Pancreas (tissue), 10 donors: ENCODE data around the gene FBXO38. TPM values are rescaled to one million over a fixed set of nuclear protein-coding genes. Genes with fewer than 3 reads are reported as not detected.

Experiments
- ATAC-seq, 4 donors: fragments of 200-7000 bp; cut with Tn5 transposase; one replicate each; pipeline versions ENCODE4 v1.8.0 to v1.9.1; 2020; ENCODE audit warnings: mild to moderate bottlenecking in 4 of 4, moderate library complexity in 4 of 4
- DNase-seq, 6 donors: peaks; one replicate each; pipeline ENCODE4 v3.0.0-alpha.2; 2020
- FAIRE-seq: peaks from 2 replicates; lab custom pipeline; 2012; peaks lifted over from hg19 to GRCh38; lab: Jason Lieb, UNC
- H3K27ac ChIP-seq, 4 donors: fragments of 200-600 bp; sonication (generic); 1 replicate in 3 of 4; 2 replicates in 1 of 4; pipeline versions ENCODE4 v1.5.0 to v1.8.0; 2020
- H3K27me3 ChIP-seq, 4 donors: fragments of 200-600 bp; one replicate each; pipeline ENCODE4 v1.8.0; 2021
- H3K36me3 ChIP-seq, 3 donors: fragments of 200-600 bp; sonication (generic) in 1 of 3; one replicate each; pipeline versions ENCODE4 v1.5.0 to v1.8.0; 2020 to 2021
- H3K4me1 ChIP-seq, 3 donors: fragments of 200-600 bp; one replicate each; pipeline ENCODE4 v1.8.0; 2021
- H3K4me3 ChIP-seq, 4 donors: fragments of 200-600 bp; sonication (generic) in 2 of 4; one replicate each; pipeline versions ENCODE4 v1.5.0 to v1.8.0; 2020 to 2021
- H3K9me3 ChIP-seq, 4 donors: fragments of 200-600 bp; one replicate each; pipeline ENCODE4 v1.8.0; 2021
- CTCF ChIP-seq, 4 donors: fragments of 200-600 bp; sonication (generic) in 3 of 4; IDR thresholded peaks; one replicate each; pipeline versions ENCODE4 v1.5.0 to v1.8.0; 2021; ENCODE audit warnings: antibody characterized with exemption in 4 of 4
- WGBS, 2 donors: extraction: QIAGEN DNeasy Blood & Tissue Kit; methylation state at CpG; one replicate each; pipeline ENCODE4 v1.1.7; 2013; 5-methylcytosine and 5-hydroxymethylcytosine counted together
- intact Hi-C, 3 donors: fragments of 100-400 bp; cut with DNase I; formaldehyde crosslinking; loops; one replicate each; pipeline versions ENCODE4 v1.11.1 to v1.14.2; 2022
- polyA plus RNA-seq, 2 donors: library from polyadenylated mRNA; stranded (reverse); fragments of 200-250 nt; gene quantifications; one replicate each; pipeline ENCODE4 v1.2.3, GENCODE V29; 2013
- total RNA-seq, 6 donors: library from RNA; stranded (reverse); fragmentation: NEBNext Ultra II Directional in 4 of 6; extraction: Animal tissue kit (Norgen Biotek cat#: 25700) in 4 of 6; gene quantifications; one replicate each; pipeline versions ENCODE4 v1.2.1 to v1.2.4, GENCODE V29; 2021 to 2023
- donor health status: healthy with polysubstance abuse.
- donor health status: DM: no; HTN: no; CAD: no; lungs with moderate emphysema.
- donor health status: DM: no; HTN: no; CAD: no.
- donor health status: control.
- donor health status: control.
- donor health status: Bipolar disorder and iron deficiency.
- donor health status: DM: yes; HTN: yes; CAD: no.
- donor health status: DM: no; HTN: no; CAD: no.
- donor health status: DM: no; HTN: no; CAD: no.
- donor health status: DM: yes; HTN: yes; CAD: no.

Gene FBXO38
- total and polyA plus RNA-seq, 8 donors, result 7.0 to 24.3 (median 15.7) TPM

- DNase-seq (no peak), ATAC-seq (peak in 2 of 4 donors; percentile 8 to 10), FAIRE-seq (no peak)
- TF ChIP-seq CTCF (IDR thresholded peaks at IDR 0.05), result no peak
- Histone ChIP-seq H3K36me3 (peaks cover 0 to 4% (median 4%) of the 10 kb centered on the region in 3 donors), H3K9me3 (no peaks in the 10 kb centered on the region), H3K27me3 (no peaks in the 10 kb centered on the region), H3K4me3 (no peak overlapping the region), H3K27ac (no peak overlapping the region), H3K4me1 (peaks cover 32 to 51% (median 49%) of the 10 kb centered on the region in 3 donors)
- intact Hi-C loops, result no loop called here
- WGBS, 2 donors, result 52 to 59% methylated on average over 2 of the region's 2 CpGs
Observed at GRCh38 chr5:148395031-148395430, 11.3 kb downstream of the FBXO38 start.

GRCh38 chr5:148397968-148398595, 14.3 kb downstream of the FBXO38 start:
- H3K27ac ChIP-seq, result peak overlapping the region in 2 of 4 donors; percentile 12 to 28
- peaks cover 32 to 51% (median 43%) of the 10 kb centered on the region in 3 donors for H3K4me1 ChIP-seq
- peaks cover 0 to 11% (median 4%) of the 10 kb centered on the region in 3 donors for H3K36me3 ChIP-seq
- no peak for TF ChIP-seq CTCF (IDR thresholded peaks at IDR 0.05)
- 40 to 56% methylated on average over 3 of the region's 3 CpGs for WGBS, 2 donors
- no peaks in the 10 kb centered on the region for H3K27me3 ChIP-seq
- H3K4me3 ChIP-seq, result no peak overlapping the region
- DNase-seq (peak in 2 of 6 donors; percentile 8 to 25), ATAC-seq (peak; percentile 79 to 85 (median 80)), FAIRE-seq (no peak)
- intact Hi-C loops, result no loop called here
- H3K9me3 ChIP-seq, result no peaks in the 10 kb centered on the region

GRCh38 chr5:148398698-148399121, 15.0 kb downstream of the FBXO38 start:
- Histone ChIP-seq H3K4me3 (no peak overlapping the region), H3K27ac (no peak overlapping the region), H3K27me3 (no peaks in the 10 kb centered on the region), H3K4me1 (peaks cover 27 to 46% (median 38%) of the 10 kb centered on the region in 3 donors), H3K36me3 (peaks cover 0 to 17% (median 4%) of the 10 kb centered on the region in 3 donors), H3K9me3 (no peaks in the 10 kb centered on the region)
- FAIRE-seq (no peak), ATAC-seq (peak; percentile 39 to 63 (median 40)), DNase-seq (no peak)
- intact Hi-C loops, result no loop called here
- 61 to 70% methylated on average over 5 of the region's 5 CpGs for WGBS, 2 donors
- TF ChIP-seq CTCF (IDR thresholded peaks at IDR 0.05), result no peak

- no peak for TF ChIP-seq CTCF (IDR thresholded peaks at IDR 0.05)
- DNase-seq (no peak), FAIRE-seq (peak; percentile 32), ATAC-seq (no peak)
- WGBS, 2 donors, result 77 to 78% methylated on average over 2 of the region's 2 CpGs
- peaks cover 14 to 23% (median 22%) of the 10 kb centered on the region in 3 donors for H3K4me1 ChIP-seq
- H3K36me3 ChIP-seq, result peaks cover 0 to 34% (median 3%) of the 10 kb centered on the region in 3 donors
- no peaks in the 10 kb centered on the region for H3K9me3 ChIP-seq
- intact Hi-C loops, result no loop called here
- peak overlapping the region in 1 of 4 donors; percentile 9 for H3K27ac ChIP-seq
- no peaks in the 10 kb centered on the region for H3K27me3 ChIP-seq
- no peak overlapping the region for H3K4me3 ChIP-seq
Observed at GRCh38 chr5:148401604-148402003, 17.8 kb downstream of the FBXO38 start.

GRCh38 chr5:148403344-148403743, 19.6 kb downstream of the FBXO38 start:
- DNase-seq (no peak), ATAC-seq (peak in 1 of 4 donors; percentile 23), FAIRE-seq (no peak)
- no peaks in the 10 kb centered on the region for H3K9me3 ChIP-seq
- H3K4me1 ChIP-seq, result peaks cover under 1 to 8% (median 5%) of the 10 kb centered on the region in 3 donors
- no peak overlapping the region for H3K4me3 ChIP-seq
- intact Hi-C loops, result no loop called here
- TF ChIP-seq CTCF (IDR thresholded peaks at IDR 0.05), result no peak
- H3K36me3 ChIP-seq, result peaks cover 0 to 34% (median 3%) of the 10 kb centered on the region in 3 donors
- H3K27ac ChIP-seq, result no peak overlapping the region
- H3K27me3 ChIP-seq, result no peaks in the 10 kb centered on the region
